Subcutaneous preadipocyte (primary cell): ENCODE measurements around the gene NID2. TPM values are rescaled to one million over a fixed set of nuclear protein-coding genes. Genes with fewer than 3 reads are reported as not detected.

Experiments used
- total RNA-seq: library from RNA; depleted of rRNA; stranded (reverse); fragments of >200 nt; gene quantifications from 2 replicates; pipeline ENCODE4 v1.2.3, GENCODE V29; 2012

The NID2 gene, protein sequence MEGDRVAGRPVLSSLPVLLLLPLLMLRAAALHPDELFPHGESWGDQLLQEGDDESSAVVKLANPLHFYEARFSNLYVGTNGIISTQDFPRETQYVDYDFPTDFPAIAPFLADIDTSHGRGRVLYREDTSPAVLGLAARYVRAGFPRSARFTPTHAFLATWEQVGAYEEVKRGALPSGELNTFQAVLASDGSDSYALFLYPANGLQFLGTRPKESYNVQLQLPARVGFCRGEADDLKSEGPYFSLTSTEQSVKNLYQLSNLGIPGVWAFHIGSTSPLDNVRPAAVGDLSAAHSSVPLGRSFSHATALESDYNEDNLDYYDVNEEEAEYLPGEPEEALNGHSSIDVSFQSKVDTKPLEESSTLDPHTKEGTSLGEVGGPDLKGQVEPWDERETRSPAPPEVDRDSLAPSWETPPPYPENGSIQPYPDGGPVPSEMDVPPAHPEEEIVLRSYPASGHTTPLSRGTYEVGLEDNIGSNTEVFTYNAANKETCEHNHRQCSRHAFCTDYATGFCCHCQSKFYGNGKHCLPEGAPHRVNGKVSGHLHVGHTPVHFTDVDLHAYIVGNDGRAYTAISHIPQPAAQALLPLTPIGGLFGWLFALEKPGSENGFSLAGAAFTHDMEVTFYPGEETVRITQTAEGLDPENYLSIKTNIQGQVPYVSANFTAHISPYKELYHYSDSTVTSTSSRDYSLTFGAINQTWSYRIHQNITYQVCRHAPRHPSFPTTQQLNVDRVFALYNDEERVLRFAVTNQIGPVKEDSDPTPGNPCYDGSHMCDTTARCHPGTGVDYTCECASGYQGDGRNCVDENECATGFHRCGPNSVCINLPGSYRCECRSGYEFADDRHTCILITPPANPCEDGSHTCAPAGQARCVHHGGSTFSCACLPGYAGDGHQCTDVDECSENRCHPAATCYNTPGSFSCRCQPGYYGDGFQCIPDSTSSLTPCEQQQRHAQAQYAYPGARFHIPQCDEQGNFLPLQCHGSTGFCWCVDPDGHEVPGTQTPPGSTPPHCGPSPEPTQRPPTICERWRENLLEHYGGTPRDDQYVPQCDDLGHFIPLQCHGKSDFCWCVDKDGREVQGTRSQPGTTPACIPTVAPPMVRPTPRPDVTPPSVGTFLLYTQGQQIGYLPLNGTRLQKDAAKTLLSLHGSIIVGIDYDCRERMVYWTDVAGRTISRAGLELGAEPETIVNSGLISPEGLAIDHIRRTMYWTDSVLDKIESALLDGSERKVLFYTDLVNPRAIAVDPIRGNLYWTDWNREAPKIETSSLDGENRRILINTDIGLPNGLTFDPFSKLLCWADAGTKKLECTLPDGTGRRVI (N-terminal part only)
- total RNA-seq, result 61.7 and 104 TPM in 2 replicates

DNA sequence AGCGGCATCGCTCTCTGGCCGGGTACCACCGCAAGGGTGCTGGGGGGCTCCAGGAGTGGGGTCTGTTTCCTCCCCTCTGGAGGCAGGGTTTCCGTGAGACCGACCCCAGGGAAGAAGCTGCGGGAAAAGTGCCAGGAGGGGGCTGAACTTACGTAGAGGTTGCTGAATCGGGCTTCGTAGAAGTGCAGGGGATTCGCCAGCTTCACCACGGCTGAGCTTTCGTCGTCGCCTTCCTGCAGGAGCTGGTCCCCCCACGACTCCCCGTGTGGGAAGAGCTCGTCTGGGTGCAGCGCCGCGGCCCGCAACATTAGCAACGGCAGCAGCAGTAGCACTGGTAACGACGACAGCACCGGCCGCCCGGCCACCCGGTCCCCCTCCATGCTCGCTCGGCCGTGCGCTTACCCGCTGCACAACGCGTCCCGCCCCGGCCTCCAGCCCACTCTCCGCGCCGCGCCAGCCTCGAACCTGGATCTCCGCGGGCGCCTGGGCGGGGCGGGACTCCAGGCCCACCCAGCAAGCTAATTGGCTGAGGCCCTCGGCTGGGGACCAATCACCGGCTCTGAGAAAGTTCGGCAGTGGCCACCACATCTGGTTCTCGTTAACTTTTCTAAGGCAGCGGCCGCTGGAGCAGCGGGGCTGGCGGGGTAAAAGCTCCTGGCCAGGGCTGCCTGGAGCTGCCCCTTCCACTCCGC, at the start of gene NID2:
TSS of gene NID2 (minus strand) at position 445 of the 692 bp plus-strand sequence. CDS start at position 380, 65 bp downstream.

DNA sequence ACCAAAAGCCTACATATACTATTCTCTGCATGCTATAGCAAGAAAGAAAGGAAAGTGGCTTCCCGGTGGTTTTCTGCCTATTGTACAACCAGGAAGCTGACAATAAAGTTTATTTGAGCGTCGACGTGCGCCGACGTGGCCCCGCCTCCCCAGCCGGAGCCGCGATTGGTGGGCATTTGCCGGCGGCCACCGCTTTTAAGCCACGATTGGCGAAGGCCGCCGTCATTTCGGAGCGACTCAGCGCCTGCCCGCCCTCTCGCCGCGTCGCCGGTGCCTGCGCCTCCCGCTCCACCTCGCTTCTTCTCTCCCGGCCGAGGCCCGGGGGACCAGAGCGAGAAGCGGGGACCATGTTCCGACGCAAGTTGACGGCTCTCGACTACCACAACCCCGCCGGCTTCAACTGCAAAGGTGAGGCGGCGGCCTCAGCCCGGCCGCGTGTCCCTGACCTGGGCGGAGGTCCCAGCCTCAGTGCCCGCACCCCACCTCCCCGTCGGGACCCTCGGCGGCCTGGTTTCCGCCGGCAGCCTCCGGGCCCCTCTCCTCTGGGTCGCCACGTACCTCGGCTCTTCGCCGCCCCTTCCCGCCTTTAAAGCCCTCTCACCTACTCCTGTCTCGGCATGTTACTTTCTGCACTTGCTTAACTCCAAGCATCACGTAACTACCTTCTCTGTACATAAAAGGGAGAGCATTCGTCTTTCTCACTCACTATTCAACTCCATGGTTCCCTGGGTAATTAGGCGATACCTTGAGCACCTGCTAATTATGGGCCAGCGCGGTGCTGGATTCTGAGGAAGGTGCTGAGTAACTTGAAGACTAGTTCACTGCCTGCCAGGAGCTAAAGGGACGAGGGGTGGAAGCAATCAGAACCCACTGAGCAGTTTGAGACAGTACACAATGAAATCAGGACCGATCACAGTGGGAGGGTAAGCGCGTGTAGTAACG, 79.3 kb downstream of the NID2 start, which contains the start of gene RTRAF:
TSS of gene RTRAF (plus strand) at position 254 of the 942 bp plus-strand sequence. CDS start at position 348, 94 bp downstream.

Other genes starting within 250 kb of the NID2 start
- gene GNG2, start 208.4 kb downstream of the NID2 start, total RNA-seq, result 22.1 and 25.0 TPM in 2 replicates
- 59.9 and 67.6 TPM in 2 replicates for gene RTRAF, start 79.5 kb downstream of the NID2 start, total RNA-seq
- gene PTGDR, start 198.6 kb upstream of the NID2 start, total RNA-seq, result under 0.01 and 0.20 TPM in 2 replicates
- 22.1 and 23.5 TPM in 2 replicates for gene PTGER2, start 245.3 kb upstream of the NID2 start, total RNA-seq